Small intestine (tissue), 7 donors: Measurements from ENCODE around the gene MYOT. TPM values are rescaled to one million over a fixed set of nuclear protein-coding genes. Genes with fewer than 3 reads are reported as not detected.

ENCODE experiments used
- DNase-seq, 2 donors: peaks; one replicate each; pipeline versions ENCODE4 v3.0.0 to v3.0.0-alpha.2; 2013
- FAIRE-seq: peaks from 2 replicates; lab custom pipeline; 2012; peaks lifted over from hg19 to GRCh38; lab: Jason Lieb, UNC
- H3K27ac ChIP-seq, 3 donors: one replicate each; pipeline ENCODE4 v1.5.1; 2013; ENCODE audit warnings: low read length in 2 of 3, mild to moderate bottlenecking in 2 of 3, control low read depth in 1 of 3, inconsistent platforms in 1 of 3, low read depth in 1 of 3, moderate library complexity in 1 of 3
- H3K27me3 ChIP-seq, 3 donors: one replicate each; pipeline ENCODE4 v1.6.1; 2013; ENCODE audit warnings: low read length in 3 of 3, inconsistent platforms in 1 of 3; ENCODE audit not compliant: control insufficient read depth in 3 of 3, insufficient read depth in 3 of 3
- H3K36me3 ChIP-seq, 3 donors: one replicate each; pipeline ENCODE4 v1.6.1; 2013; ENCODE audit warnings: low read length in 3 of 3, inconsistent platforms in 1 of 3, low read depth in 1 of 3, mild to moderate bottlenecking in 1 of 3, moderate library complexity in 1 of 3; ENCODE audit not compliant: control insufficient read depth in 3 of 3, insufficient read depth in 2 of 3
- H3K4me1 ChIP-seq, 3 donors: one replicate each; pipeline ENCODE4 v1.6.1; 2013; ENCODE audit warnings: low read length in 2 of 3, inconsistent platforms in 1 of 3, low read depth in 1 of 3, mild to moderate bottlenecking in 1 of 3, moderate library complexity in 1 of 3; ENCODE audit not compliant: control insufficient read depth in 3 of 3, insufficient read depth in 2 of 3
- H3K4me3 ChIP-seq, 3 donors: one replicate each; pipeline ENCODE4 v1.5.1; 2013; ENCODE audit warnings: low read length in 3 of 3, control low read depth in 1 of 3, inconsistent platforms in 1 of 3, low read depth in 1 of 3, mild to moderate bottlenecking in 1 of 3, moderate library complexity in 1 of 3
- H3K9me3 ChIP-seq, 2 donors: one replicate each; pipeline ENCODE4 v1.6.1; 2013; ENCODE audit warnings: low read depth in 1 of 2, low read length in 1 of 2; ENCODE audit not compliant: control insufficient read depth in 2 of 2, insufficient read depth in 1 of 2
- WGBS, 3 donors: extraction: QIAGEN DNeasy Blood & Tissue Kit; methylation state at CpG; one replicate each; pipeline ENCODE4 v1.1.7; 2013; 5-methylcytosine and 5-hydroxymethylcytosine counted together
- polyA plus RNA-seq, 4 donors: library from polyadenylated mRNA; stranded (reverse) in 3 of 4; unstranded in 1 of 4; fragments of 200-250 nt in 3 of 4; fragments of 120-200 nt in 1 of 4; gene quantifications; one replicate each; pipeline versions ENCODE4 v1.2.1 to v1.2.3, GENCODE V29; 2013
- donor health status: healthy with polysubstance abuse.
- donor health status: control.
- donor health status: control.
- donor health status: Bipolar disorder and iron deficiency.
- donor health status: healthy.

Gene MYOT
- polyA plus RNA-seq, 4 donors, result 2.0 to 7.0 (median 2.5) TPM

- H3K4me3 ChIP-seq, result no peak overlapping the region
- H3K9me3 ChIP-seq, result no peaks in the 10 kb centered on the region
- no peak for FAIRE-seq
- DNase-seq, result no peak
- no peaks in the 10 kb centered on the region for H3K27me3 ChIP-seq
- 58 to 63% (median 61%) methylated on average over 3 of the region's 3 CpGs for WGBS, 3 donors
- H3K27ac ChIP-seq, result no peak overlapping the region
- H3K4me1 ChIP-seq, result no peaks in the 10 kb centered on the region
- peaks cover 0 to 5% (median 3%) of the 10 kb centered on the region in 3 donors for H3K36me3 ChIP-seq
These were observed 65.1 kb downstream of the MYOT start for GRCh38 chr5:137932800-137933199.

- no peak for FAIRE-seq
- Histone ChIP-seq H3K9me3 (no peaks in the 10 kb centered on the region), H3K36me3 (peaks cover 0 to 3% (median 2%) of the 10 kb centered on the region in 3 donors), H3K27me3 (no peaks in the 10 kb centered on the region), H3K27ac (no peak overlapping the region), H3K4me3 (no peak overlapping the region), H3K4me1 (no peaks in the 10 kb centered on the region)
- no peak for DNase-seq
- WGBS, 3 donors, result 38 to 46% (median 41%) methylated on average over 3 of the region's 3 CpGs
These were observed 65.8 kb downstream of the MYOT start for GRCh38 chr5:137933491-137933911.

GRCh38 chr5:137935190-137935589, 67.5 kb downstream of the MYOT start:
- WGBS, 3 donors, result 73 to 93% (median 76%) methylated on average over 1 of the region's 1 CpG
- H3K36me3 ChIP-seq, result peaks cover 0 to 11% (median 8%) of the 10 kb centered on the region in 3 donors
- peak overlapping the region in 1 of 3 donors; percentile 11 for H3K27ac ChIP-seq
- no peaks in the 10 kb centered on the region for H3K9me3 ChIP-seq
- no peaks in the 10 kb centered on the region for H3K27me3 ChIP-seq
- H3K4me1 ChIP-seq, result no peaks in the 10 kb centered on the region
- no peak overlapping the region for H3K4me3 ChIP-seq
- DNase-seq (no peak), FAIRE-seq (no peak)

GRCh38 chr5:137935694-137936093, 68.0 kb downstream of the MYOT start:
- Histone ChIP-seq H3K27ac (no peak overlapping the region), H3K4me1 (no peaks in the 10 kb centered on the region), H3K27me3 (no peaks in the 10 kb centered on the region), H3K4me3 (no peak overlapping the region), H3K36me3 (peaks cover under 1 to 11% (median 8%) of the 10 kb centered on the region in 3 donors), H3K9me3 (no peaks in the 10 kb centered on the region)
- WGBS, 3 donors, result 77 to 84% (median 77%) methylated on average over 3 of the region's 3 CpGs
- DNase-seq (no peak), FAIRE-seq (no peak)

Other genes with a start within 250 kb of the MYOT start
- 1 to 10 TPM in 2 of 4 donors, under 1 TPM in 2; 0.67 to 6.5 (median 1.8) TPM for gene KLHL3, start 131.8 kb upstream of the MYOT start, polyA plus RNA-seq
- gene HNRNPA0, start 113.5 kb upstream of the MYOT start, polyA plus RNA-seq, result 10 to 100 TPM; 17.6 to 39.6 (median 28.2) TPM
- under 1 TPM in 1 of 4 donors, not detected in 3; 0.12 TPM for gene PKD2L2, start 21.6 kb downstream of the MYOT start, polyA plus RNA-seq
- 10 to 100 TPM in 2 of 4 donors, 1 to 10 TPM in 2; 5.8 to 21.9 (median 8.8) TPM for gene FAM13B, start 165.2 kb downstream of the MYOT start, polyA plus RNA-seq
- not detected for gene WNT8A, start 216.2 kb downstream of the MYOT start, polyA plus RNA-seq